ENCODE results near the gene BACH2.

DNA sequence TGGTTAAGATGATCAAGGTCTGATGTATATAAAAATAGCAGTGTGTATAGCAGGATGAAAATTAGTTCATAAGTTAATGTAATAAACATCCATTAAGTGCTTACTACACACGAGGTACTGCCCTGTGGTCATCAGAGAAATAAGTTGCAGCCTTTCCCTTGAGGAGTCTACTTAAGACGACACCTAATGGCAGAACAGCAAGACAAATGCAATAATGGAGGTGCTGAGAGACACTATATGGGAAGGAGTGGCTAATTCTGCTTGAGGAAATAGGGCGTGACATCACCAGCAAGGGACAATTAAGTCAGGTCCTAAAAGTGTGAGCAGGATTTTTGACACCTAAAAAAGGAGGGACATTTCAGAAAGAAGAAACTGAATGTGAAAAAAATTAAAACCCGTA, 75.2 kb downstream of the BACH2 start:
- TF ChIP-seq, protein P1, sequence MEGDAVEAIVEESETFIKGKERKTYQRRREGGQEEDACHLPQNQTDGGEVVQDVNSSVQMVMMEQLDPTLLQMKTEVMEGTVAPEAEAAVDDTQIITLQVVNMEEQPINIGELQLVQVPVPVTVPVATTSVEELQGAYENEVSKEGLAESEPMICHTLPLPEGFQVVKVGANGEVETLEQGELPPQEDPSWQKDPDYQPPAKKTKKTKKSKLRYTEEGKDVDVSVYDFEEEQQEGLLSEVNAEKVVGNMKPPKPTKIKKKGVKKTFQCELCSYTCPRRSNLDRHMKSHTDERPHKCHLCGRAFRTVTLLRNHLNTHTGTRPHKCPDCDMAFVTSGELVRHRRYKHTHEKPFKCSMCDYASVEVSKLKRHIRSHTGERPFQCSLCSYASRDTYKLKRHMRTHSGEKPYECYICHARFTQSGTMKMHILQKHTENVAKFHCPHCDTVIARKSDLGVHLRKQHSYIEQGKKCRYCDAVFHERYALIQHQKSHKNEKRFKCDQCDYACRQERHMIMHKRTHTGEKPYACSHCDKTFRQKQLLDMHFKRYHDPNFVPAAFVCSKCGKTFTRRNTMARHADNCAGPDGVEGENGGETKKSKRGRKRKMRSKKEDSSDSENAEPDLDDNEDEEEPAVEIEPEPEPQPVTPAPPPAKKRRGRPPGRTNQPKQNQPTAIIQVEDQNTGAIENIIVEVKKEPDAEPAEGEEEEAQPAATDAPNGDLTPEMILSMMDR (IDR thresholded peaks at IDR 0.05), result no peak
- no peak for TF ChIP-seq EP300 (IDR thresholded peaks at IDR 0.05)
